ENCODE data around the gene BRI3. TPM values are rescaled to one million over a fixed set of nuclear protein-coding genes. Genes with fewer than 3 reads are reported as not detected.

BRI3 gene
- total and polyA plus RNA-seq, 10 of the 15 experiments (the other 5 are each of a cell fraction or from before 2014, with no cell fraction given): 4.5 to 56.3 (median 21.5) TPM

GRCh38 chr7:98285157-98286092, 3.9 kb downstream of the BRI3 start:
- H3K27me3 ChIP-seq (replicated peaks in 1 of 2; ENCODE audit: control insufficient read depth in 2 of 2, insufficient read depth in 2 of 2, low read length in 1 of 2): no peaks in the 10 kb centered on the region
- H3K27ac ChIP-seq (ENCODE audit: control insufficient read depth, insufficient read depth): no peak overlapping the region
- FAIRE-seq (no peak), ATAC-seq (no peak), DNase-seq (ENCODE audit: low read depth, low spot score) (no peak)
- no TSS peak for BruUV-seq (replicated peaks)
- peaks cover 2% of the 10 kb centered on the region; the same call in 1 of the 2 replicates for H3K79me2 ChIP-seq (ENCODE audit: control insufficient read depth, insufficient read depth, low read length)
- ChIA-PET POLR2A (interaction anchor here (0.6 kb wide), 1 partner anchor 115 kb away, joined by 5 read pairs; no protein-coding TSS in a partner anchor), CTCF (interaction anchor here (2.8 kb wide), 1 partner anchor 116 kb away, joined by 10 read pairs; the partner anchor contains the start of gene BAIAP2L1), SMC1A (ENCODE audit: uncharacterized antibody, unreplicated experiment) (interaction anchor here (0.9 kb wide), 1 partner anchor 9 kb away, joined by 3 read pairs; no protein-coding TSS in a partner anchor), RAD21 (ENCODE audit: unreplicated experiment) (interaction anchor here (1.1 kb wide), 1 partner anchor 116 kb away, joined by 8 read pairs; the partner anchor contains the start of gene BAIAP2L1)
- H3K36me3 ChIP-seq (ENCODE audit: control insufficient read depth in 2 of 2, insufficient read depth in 2 of 2, low read length in 1 of 2): no peaks in the 10 kb centered on the region; a peak in 2 of 4 replicates
- no peaks in the 10 kb centered on the region for H3K9me3 ChIP-seq (replicated peaks; ENCODE audit: control insufficient read depth, insufficient read depth, low read length)
- H3K4me3 ChIP-seq: no peak overlapping the region
- TF ChIP-seq E4F1 (IDR thresholded peaks at IDR 0.05; ENCODE audit: borderline replicate concordance, partially characterized antibody) (no peak), NR2F1 (conservative IDR thresholded peaks at IDR 0.05) (no peak), MYB (IDR thresholded peaks at IDR 0.05; ENCODE audit: borderline replicate concordance, low read depth, low read length) (no peak), GATAD2B (conservative IDR thresholded peaks at IDR 0.05; ENCODE audit: low read depth) (no peak), ZBTB40 (IDR thresholded peaks at IDR 0.05; ENCODE audit: borderline replicate concordance) (no peak), RFX5 (IDR thresholded peaks at IDR 0.05; ENCODE audit: low read depth, low read length) (no peak), POLR2AphosphoS5 (IDR thresholded peaks at IDR 0.05; ENCODE audit: low read length) (no peak), KLF5 (IDR thresholded peaks at IDR 0.05; ENCODE audit: partially characterized antibody) (no peak), POLR2A (IDR thresholded peaks at IDR 0.05; ENCODE audit: low read depth, low read length) (0 out of 2 replicates have a peak, but pooled peaks have one; percentile 5)
- intact Hi-C loops (cut with micrococcal nuclease; ENCODE audit: unreplicated experiment) (no loop called here), in situ Hi-C loops (cut with MboI) (no loop called here)
- H2AFZ ChIP-seq (ENCODE audit: control insufficient read depth, low read depth, low read length): no peak overlapping the region
- 84% methylated on average over 20 of the region's 21 CpGs for WGBS (ENCODE audit: insufficient coverage, insufficient replicate concordance, low lambda C conversion rate, missing lambda C conversion rate)
- no peak overlapping the region for H3K4me2 ChIP-seq (ENCODE audit: control insufficient read depth, insufficient read depth)
- H4K20me1 ChIP-seq (ENCODE audit: control insufficient read depth, insufficient read depth): no peaks in the 10 kb centered on the region
- no peak overlapping the region for H3K9ac ChIP-seq (ENCODE audit: control insufficient read depth, insufficient read depth, low read length)
- H3K4me1 ChIP-seq (ENCODE audit: control insufficient read depth, insufficient read depth, low read length): peaks cover 8% of the 10 kb centered on the region

All from GM12878 (cell line).